Left colon (tissue), 2 donors: ENCODE data around the gene PDE4D. TPM values are rescaled to one million over a fixed set of nuclear protein-coding genes. Genes with fewer than 3 reads are reported as not detected.

ENCODE experiments used
- ATAC-seq: fragments of 200-7000 bp; cut with Tn5 transposase; one replicate; pipeline ENCODE4 v1.9.1; 2020; ENCODE audit warnings: mild to moderate bottlenecking, moderate library complexity
- DNase-seq, 2 donors: peaks; one replicate each; pipeline ENCODE4 v3.0.0-alpha.2; 2020
- intact Hi-C, 2 donors: fragments of 100-400 bp; cut with DNase I in 1 of 2; cut with micrococcal nuclease in 1 of 2; formaldehyde crosslinking; loops; one replicate each; pipeline versions ENCODE4 v1.11.2 to v1.14.0; 2022; cut with DNase I, micrococcal nuclease
- long read RNA-seq: library from polyadenylated mRNA; unstranded; transcript quantifications from one replicate; pipeline ENCODE4 v2.0.0, GENCODE V29; 2021
- total RNA-seq, 2 donors: library from RNA; stranded (reverse); fragmentation: NEBNext Ultra II Directional; extraction: Animal tissue kit (Norgen Biotek cat#: 25700); gene quantifications; one replicate each; pipeline ENCODE4 v1.2.1, GENCODE V29; 2021
- donor health status: DM: no; HTN: no; CAD: no.
- donor health status: DM: yes; HTN: yes; CAD: no.

The PDE4D gene
- total RNA-seq = 10 to 100 TPM; 50.6 to 67.8 TPM
- long read RNA-seq, partial matches to known transcripts = 1 of 19 reads
- long read RNA-seq, other reads (novel, unspliced or antisense) = 18 of 19 reads

GRCh38 chr5:59893429-59894227, at the start of gene PDE4D:
PDE4D (minus strand) TSS chr5:59893726.
- intact Hi-C loops = no loop called here
- DNase-seq (peak in 1 of 2 donors; percentile 33), ATAC-seq (peak; percentile 55)

- ATAC-seq (no peak), DNase-seq (no peak)
- intact Hi-C loops = no loop called here
These were observed 44.1 kb upstream of the PDE4D start for GRCh38 chr5:59937633-59938032.

GRCh38 chr5:59923465-59923864, 29.9 kb upstream of the PDE4D start:
- intact Hi-C loops = no loop called here
- DNase-seq (no peak), ATAC-seq (no peak)

GRCh38 chr5:59922220-59922619, 28.7 kb upstream of the PDE4D start:
- DNase-seq = no peak
- intact Hi-C loops = no loop called here
- ATAC-seq = no peak

- ATAC-seq (no peak), DNase-seq (no peak)
- intact Hi-C loops = no loop called here
These were observed 28.3 kb upstream of the PDE4D start for GRCh38 chr5:59921816-59922215.

- intact Hi-C loops = no loop called here
- DNase-seq (no peak), ATAC-seq (no peak)
These were observed 26.0 kb upstream of the PDE4D start for GRCh38 chr5:59919484-59919883.

GRCh38 chr5:59917121-59917520, 23.6 kb upstream of the PDE4D start:
- intact Hi-C loops = no loop called here
- DNase-seq (no peak), ATAC-seq (no peak)

GRCh38 chr5:59905188-59905587, 11.7 kb upstream of the PDE4D start:
- no peak for DNase-seq
- intact Hi-C loops = no loop called here
- no peak for ATAC-seq

GRCh38 chr5:59897075-59897474, 3.5 kb upstream of the PDE4D start:
- DNase-seq (no peak), ATAC-seq (no peak)
- intact Hi-C loops = no loop called here

GRCh38 chr5:59891962-59892643, 1.4 kb downstream of the PDE4D start:
- no peak for ATAC-seq
- no peak for DNase-seq
- intact Hi-C loops = no loop called here

- no peak for ATAC-seq
These were observed 6.3 kb downstream of the PDE4D start for GRCh38 chr5:59887274-59887673.

GRCh38 chr5:59874675-59875074, 18.9 kb downstream of the PDE4D start:
- ATAC-seq (no peak), DNase-seq (no peak)
- intact Hi-C loops = no loop called here

More at GRCh38 chr5:59887274-59887673, 6.3 kb downstream of the PDE4D start:
- no peak for DNase-seq
- intact Hi-C loops = no loop called here

GRCh38 chr5:59873113-59873512, 20.4 kb downstream of the PDE4D start:
- intact Hi-C loops = no loop called here
- DNase-seq = no peak
- no peak for ATAC-seq

- no peak for DNase-seq
- ATAC-seq = no peak
- intact Hi-C loops = no loop called here
These were observed 26.9 kb downstream of the PDE4D start for GRCh38 chr5:59866661-59867060.

GRCh38 chr5:59864718-59865117, 28.8 kb downstream of the PDE4D start:
- intact Hi-C loops = no loop called here
- ATAC-seq = no peak

GRCh38 chr5:59863777-59864176, 29.7 kb downstream of the PDE4D start:
- intact Hi-C loops = no loop called here
- DNase-seq = no peak

More at GRCh38 chr5:59864718-59865117, 28.8 kb downstream of the PDE4D start:
- DNase-seq = no peak

GRCh38 chr5:59856358-59856757, 37.2 kb downstream of the PDE4D start:
- DNase-seq = no peak
- intact Hi-C loops = no loop called here
- no peak for ATAC-seq

More at GRCh38 chr5:59863777-59864176, 29.7 kb downstream of the PDE4D start:
- no peak for ATAC-seq

GRCh38 chr5:59850766-59851165, 42.8 kb downstream of the PDE4D start:
- intact Hi-C loops = no loop called here
- no peak for ATAC-seq
- DNase-seq = no peak

- no peak for DNase-seq
- intact Hi-C loops = no loop called here
These were observed 45.9 kb downstream of the PDE4D start for GRCh38 chr5:59847586-59847985.

GRCh38 chr5:59845730-59846129, 47.8 kb downstream of the PDE4D start:
- intact Hi-C loops = no loop called here
- DNase-seq (no peak), ATAC-seq (no peak)

More at GRCh38 chr5:59847586-59847985, 45.9 kb downstream of the PDE4D start:
- ATAC-seq = no peak
